K562 (cell line): Measurements from ENCODE around the gene GNG11.

Experiments used
- ARNT ChIP-seq, 2 experiments: fragments of 450-650 bp; IDR thresholded peaks; 2 replicates each; pipeline ENCODE4 v1.6.1; 2016; ENCODE audit warnings: mild to moderate bottlenecking in 1 of 2
- CEBPG ChIP-seq, 3 experiments: fragments of 200-800 bp in 1 of 3; sonication (Bioruptor generic) in 1 of 3; sonication (generic) in 1 of 3; formaldehyde crosslinking in 1 of 3; IDR thresholded peaks in 2 of 3; conservative IDR thresholded peaks in 1 of 3; 2 replicates each; pipeline versions ENCODE4 v1.6.1 to v1.8.0; 2016 to 2022; ENCODE audit warnings: missing compliant biosample characterization in 2 of 3, missing genetic modification characterization in 2 of 3, mild to moderate bottlenecking in 1 of 3, missing genetic modification reagents in 1 of 3
- EP400 ChIP-seq: fragments of 450-650 bp; IDR thresholded peaks from 2 replicates; pipeline ENCODE4 v1.6.1; 2017; ENCODE audit warnings: antibody characterized with exemption, mild to moderate bottlenecking, moderate library complexity
- GATAD2B ChIP-seq: fragments of 450-650 bp; IDR thresholded peaks from 2 replicates; pipeline ENCODE4 v1.6.1; 2017; ENCODE audit warnings: mild to moderate bottlenecking, borderline replicate concordance
- HDAC6 ChIP-seq: IDR thresholded peaks from 2 replicates; pipeline ENCODE4 v1.6.1; 2012; ENCODE audit warnings: low read depth, mild to moderate bottlenecking, control low read depth, inconsistent platforms, low read length, moderate library complexity
- POLR2A ChIP-seq: fragments of 450-650 bp; conservative IDR thresholded peaks from 2 replicates; pipeline ENCODE4 v1.6.1; 2016
- RCOR1 ChIP-seq, 2 experiments: IDR thresholded peaks; 2 replicates each; pipeline ENCODE4 v1.6.1; 2012; ENCODE audit warnings: low read depth in 2 of 2, low read length in 2 of 2, borderline replicate concordance in 1 of 2, improper control_type of control experiment in 1 of 2
- SMARCA4 ChIP-seq: fragments of 450-650 bp; IDR thresholded peaks from 2 replicates; pipeline ENCODE4 v1.6.1; 2016
- ZKSCAN8 ChIP-seq: fragments of 200-800 bp; sonication (Bioruptor generic); IDR thresholded peaks from 2 replicates; pipeline ENCODE4 v1.6.1; 2016; ENCODE audit warnings: missing genetic modification characterization, missing compliant biosample characterization

GRCh38 chr7:93948873-93949272, 27.3 kb downstream of the GNG11 start:
- TF ChIP-seq ZKSCAN8 (CRISPR knock-in tag), result no peak
- no peak for TF ChIP-seq CEBPG (CRISPR knock-in tag; IDR thresholded peaks at IDR 0.05)
- TF ChIP-seq CEBPG (tag; conservative IDR thresholded peaks at IDR 0.05 in 1 of 2, IDR thresholded peaks at IDR 0.05 in 1 of 2), result no peak
- TF ChIP-seq GATAD2B, result no peak
- no peak for TF ChIP-seq POLR2A
- no peak for TF ChIP-seq HDAC6
- TF ChIP-seq SMARCA4, result no peak
- TF ChIP-seq EP400, result no peak
- no peak for TF ChIP-seq ARNT (IDR thresholded peaks at IDR 0.05)
- TF ChIP-seq RCOR1 (IDR thresholded peaks at IDR 0.05; ENCODE audit: borderline replicate concordance in 1 of 2, low read depth in 2 of 2, low read length in 2 of 2), result no peak
